GM12892 (cell line): ENCODE results near the gene C16orf89.

ENCODE experiments used
- POLR2A ChIP-seq: IDR thresholded peaks from 2 replicates; pipeline ENCODE4 v1.6.1; 2011; ENCODE audit warnings: low read depth, low read length, control low read depth
- POLR2AphosphoS5 ChIP-seq: IDR thresholded peaks from 2 replicates; pipeline ENCODE4 v1.6.1; 2011; ENCODE audit warnings: low read depth, low read length, control low read depth

GRCh38 chr16:5073279-5073629, 7.5 kb upstream of the C16orf89 start:
- TF ChIP-seq POLR2AphosphoS5 (no peak), POLR2A (no peak)
